HG03025 (cell line): ENCODE data around the gene SOX12.
"Not testable (repeated sequence)": the region's sequence is repeated elsewhere in the genome, so short reads cannot be mapped to it uniquely, and the experiment has no call there.

Experiments used
- ATAC-seq: cut with Tn5 transposase; IDR thresholded peaks from one replicate; pipeline ENCODE4 v1.9.1; 2021; ENCODE audit warnings: mild to moderate bottlenecking, moderate library complexity; ENCODE audit not compliant: unreplicated experiment, low FRiP score

Gene SOX12

GRCh38 chr20:376750-377149, 51.4 kb downstream of the SOX12 start:
- no peak for ATAC-seq

- not testable (repeated sequence) for ATAC-seq
Measured at GRCh38 chr20:377578-377977, 52.2 kb downstream of the SOX12 start.

- no peak for ATAC-seq
Measured at GRCh38 chr20:378961-379336, 53.6 kb downstream of the SOX12 start.
